Measurements from ENCODE around the gene ABCA9.

GRCh38 chr17:68955181-68955841, 105.4 kb downstream of the ABCA9 start, which contains the start of gene ABCA8:
- no peak for TF ChIP-seq GATA2 (IDR thresholded peaks at IDR 0.05; ENCODE audit: low read depth, low read length)
- TF ChIP-seq GATA3 (IDR thresholded peaks at IDR 0.05; ENCODE audit: low read depth, low read length) = no peak

Data from SH-SY5Y (cell line).